HAP-1 (cell line): ENCODE measurements around the gene A1BG.
"Not testable (repeated sequence)": the region's sequence is repeated elsewhere in the genome, so short reads cannot be mapped to it uniquely, and the experiment has no call there.

Source experiments
- DNase-seq, 2 experiments: peaks; one replicate each; pipeline ENCODE4 v3.0.0-alpha.2; 2016 to 2020; ENCODE audit warnings: low spot score in 2 of 2
- H3K27me3 ChIP-seq: fragments of 250-450 bp; sonication (Bioruptor Pico); 2 replicates; pipeline ENCODE4 v1.5.1; 2020; ENCODE audit warnings: low read depth, mild to moderate bottlenecking, moderate library complexity
- H3K36me3 ChIP-seq: fragments of 250-450 bp; sonication (Bioruptor Pico); replicated peaks from 2 replicates; pipeline ENCODE4 v1.5.1; 2020; ENCODE audit warnings: mild to moderate bottlenecking
- H3K4me1 ChIP-seq: fragments of 250-450 bp; sonication (Bioruptor Pico); 2 replicates; pipeline ENCODE4 v1.5.1; 2020; ENCODE audit warnings: mild to moderate bottlenecking
- H3K4me3 ChIP-seq: fragments of 250-450 bp; sonication (Bioruptor Pico); 2 replicates; pipeline ENCODE4 v1.5.1; 2020; ENCODE audit warnings: mild to moderate bottlenecking, moderate library complexity
- H3K9me3 ChIP-seq: fragments of 250-450 bp; sonication (Bioruptor Pico); 2 replicates; pipeline ENCODE4 v1.5.1; 2020; ENCODE audit warnings: mild to moderate bottlenecking, moderate library complexity
- in situ Hi-C: fragments of 300-500 bp; cut with MboI; formaldehyde crosslinking; loops from 3 replicates; pipeline ENCODE4 v1.14.3; 2020; ENCODE audit warnings: low sequenced_read_pairs, inconsistent platforms, mixed read lengths

Gene A1BG

DNA sequence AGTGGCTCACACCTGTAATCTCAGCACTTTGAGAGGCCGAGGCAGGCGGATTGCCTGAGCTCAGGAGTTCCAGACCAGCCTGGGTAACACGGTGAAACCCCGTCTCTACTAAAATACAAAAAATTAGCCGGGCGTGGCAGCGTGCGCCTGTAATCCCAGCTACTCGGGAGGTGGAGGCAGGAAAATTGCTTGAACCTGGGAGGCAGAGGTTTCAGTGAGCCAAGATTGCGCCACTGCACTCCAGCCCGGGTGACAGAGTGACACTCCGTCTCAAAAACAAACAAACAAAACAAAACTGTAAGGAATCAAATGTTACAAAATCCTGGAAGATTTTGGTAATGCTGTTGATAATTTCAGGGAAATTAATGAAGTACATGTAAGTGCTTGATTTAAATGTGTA lies 5.2 kb downstream of the A1BG start:
- H3K27me3 ChIP-seq, H3K9me3 ChIP-seq, H3K36me3 ChIP-seq, in situ Hi-C loops, H3K4me1 ChIP-seq, DNase-seq: not testable (repeated sequence)
- H3K4me3 ChIP-seq: peak overlapping the region; percentile 78

DNA sequence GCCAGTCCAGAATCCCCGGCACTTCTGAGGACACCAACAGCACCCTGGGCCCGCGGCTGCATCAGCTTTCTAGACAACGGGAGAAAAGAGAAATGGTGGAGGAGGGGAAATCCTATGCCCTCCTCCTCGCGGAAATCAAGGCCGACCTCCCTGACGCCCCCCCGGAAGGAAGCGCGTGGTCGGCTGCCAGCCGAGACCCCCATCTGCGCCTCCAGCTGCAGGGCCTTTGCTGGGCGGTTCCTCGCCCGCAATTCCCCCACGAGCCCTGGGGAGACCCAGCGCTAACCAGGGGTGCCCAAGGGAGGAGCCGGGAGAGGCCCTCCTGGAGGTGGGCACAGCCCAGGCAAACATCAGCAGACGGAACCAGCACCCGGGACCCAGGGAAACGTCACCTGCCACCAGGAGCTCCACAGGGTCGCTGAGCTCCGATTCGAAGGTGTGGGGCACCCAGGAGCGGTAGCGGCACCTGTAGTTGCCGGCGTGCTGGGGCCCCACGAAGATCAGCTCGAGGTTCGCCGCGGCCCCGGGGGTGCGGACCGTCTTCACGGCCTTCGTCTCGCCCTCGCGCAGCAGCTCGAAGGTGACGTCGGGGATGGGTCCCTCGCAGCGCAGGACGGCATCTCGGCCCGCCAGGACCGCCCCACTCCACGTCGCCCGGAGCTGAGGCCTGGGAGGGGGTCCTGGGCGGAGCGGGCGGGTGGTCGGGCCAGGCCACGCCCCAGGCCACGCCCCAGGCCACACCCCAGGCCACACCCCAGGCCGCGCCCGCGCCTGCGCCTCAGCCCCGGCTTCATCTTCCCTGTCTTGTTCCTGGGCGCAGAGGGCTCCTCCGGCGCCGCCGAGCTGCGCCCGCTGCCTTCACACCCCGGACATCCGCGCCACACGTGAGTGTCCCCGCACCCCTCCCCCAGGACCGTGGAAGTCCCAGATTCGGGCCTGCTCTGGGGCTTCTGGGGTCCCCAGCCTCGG lies 6.0 kb downstream of the A1BG start:
- in situ Hi-C loops: no loop called here
- H3K4me3 ChIP-seq: peak overlapping the region; percentile 78
- H3K9me3 ChIP-seq: no peaks in the 10 kb centered on the region
- H3K27me3 ChIP-seq: no peaks in the 10 kb centered on the region
- H3K36me3 ChIP-seq: no peaks in the 10 kb centered on the region
- peaks cover 4% of the 10 kb centered on the region; the same call in 1 of the 2 replicates for H3K4me1 ChIP-seq
- DNase-seq: peak; percentile 55 to 84

DNA sequence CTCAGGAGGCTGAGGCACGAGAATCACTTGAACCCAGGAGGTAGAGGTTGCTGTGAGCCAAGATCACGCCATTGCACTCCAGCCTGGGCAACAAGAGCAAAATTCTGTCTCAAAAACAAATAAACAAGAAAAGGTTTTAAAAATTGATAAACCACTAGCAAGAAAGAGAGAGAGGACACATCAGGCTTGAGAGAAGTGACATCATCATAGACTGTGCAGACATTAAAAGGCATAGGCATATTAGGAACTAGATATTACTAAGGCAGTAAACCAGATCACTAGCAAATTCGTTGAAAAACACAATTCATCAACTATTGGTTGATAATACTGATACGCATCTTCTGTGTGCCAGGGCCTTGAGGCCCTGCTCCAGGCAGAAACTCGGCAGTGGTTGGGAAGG lies 7.7 kb downstream of the A1BG start:
- in situ Hi-C loops: no loop called here
- no peak for DNase-seq
- Histone ChIP-seq H3K4me1 (peaks cover 4% of the 10 kb centered on the region; the same call in 1 of the 2 replicates), H3K4me3 (no peak overlapping the region), H3K36me3 (no peaks in the 10 kb centered on the region; the same call in 1 of the 2 replicates), H3K27me3 (no peaks in the 10 kb centered on the region), H3K9me3 (no peaks in the 10 kb centered on the region)

DNA sequence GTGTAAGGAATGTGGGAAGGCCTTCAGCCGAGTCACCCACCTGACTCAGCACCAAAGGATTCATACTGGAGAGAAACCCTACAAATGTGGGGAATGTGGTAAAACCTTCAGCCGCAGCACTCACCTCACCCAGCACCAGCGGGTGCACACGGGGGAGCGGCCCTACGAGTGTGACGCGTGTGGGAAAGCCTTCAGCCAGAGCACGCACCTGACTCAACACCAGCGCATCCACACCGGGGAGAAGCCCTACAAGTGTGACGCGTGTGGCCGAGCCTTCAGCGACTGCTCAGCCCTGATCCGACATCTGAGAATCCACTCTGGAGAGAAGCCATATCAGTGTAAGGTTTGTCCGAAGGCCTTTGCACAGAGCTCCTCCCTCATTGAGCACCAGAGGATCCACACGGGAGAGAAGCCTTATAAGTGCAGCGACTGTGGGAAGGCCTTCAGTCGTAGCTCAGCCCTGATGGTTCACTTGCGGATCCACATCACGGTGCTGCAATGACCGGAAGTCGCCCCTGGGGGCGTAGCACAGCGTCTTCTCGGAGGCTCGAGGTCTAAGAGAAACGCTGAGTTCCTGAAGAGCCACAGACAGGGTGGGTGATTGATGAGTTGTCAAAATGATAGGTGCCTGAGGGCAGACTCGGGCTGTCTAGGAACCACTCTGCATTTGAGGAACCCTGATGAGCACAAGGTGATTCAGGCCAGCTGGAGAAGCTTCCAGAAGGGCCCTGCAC lies 14.3 kb downstream of the A1BG start:
- peaks cover 12% of the 10 kb centered on the region for H3K36me3 ChIP-seq
- H3K27me3 ChIP-seq: no peaks in the 10 kb centered on the region
- no peak for DNase-seq
- no peaks in the 10 kb centered on the region for H3K4me1 ChIP-seq
- no peaks in the 10 kb centered on the region for H3K9me3 ChIP-seq
- in situ Hi-C loops: no loop called here
- no peak overlapping the region for H3K4me3 ChIP-seq

DNA sequence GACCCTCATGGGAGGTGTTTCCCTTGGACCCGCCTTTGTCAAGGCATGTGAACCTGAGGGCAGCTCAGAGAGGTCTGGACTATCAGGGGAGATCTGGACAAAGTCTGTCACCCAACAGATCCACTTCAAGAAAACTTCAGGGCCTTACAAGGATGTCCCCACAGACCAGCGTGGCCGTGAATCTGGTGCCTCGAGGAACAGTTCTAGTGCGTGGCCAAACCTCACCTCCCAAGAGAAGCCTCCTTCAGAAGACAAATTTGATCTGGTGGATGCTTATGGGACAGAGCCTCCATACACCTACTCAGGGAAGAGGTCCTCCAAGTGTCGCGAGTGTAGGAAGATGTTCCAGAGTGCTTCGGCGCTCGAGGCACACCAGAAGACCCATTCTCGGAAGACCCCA lies 15.0 kb downstream of the A1BG start:
- no peak for DNase-seq
- in situ Hi-C loops: no loop called here
- peaks cover 12% of the 10 kb centered on the region for H3K36me3 ChIP-seq
- no peaks in the 10 kb centered on the region for H3K27me3 ChIP-seq
- H3K4me3 ChIP-seq: no peak overlapping the region
- H3K4me1 ChIP-seq: no peaks in the 10 kb centered on the region
- no peaks in the 10 kb centered on the region for H3K9me3 ChIP-seq

DNA sequence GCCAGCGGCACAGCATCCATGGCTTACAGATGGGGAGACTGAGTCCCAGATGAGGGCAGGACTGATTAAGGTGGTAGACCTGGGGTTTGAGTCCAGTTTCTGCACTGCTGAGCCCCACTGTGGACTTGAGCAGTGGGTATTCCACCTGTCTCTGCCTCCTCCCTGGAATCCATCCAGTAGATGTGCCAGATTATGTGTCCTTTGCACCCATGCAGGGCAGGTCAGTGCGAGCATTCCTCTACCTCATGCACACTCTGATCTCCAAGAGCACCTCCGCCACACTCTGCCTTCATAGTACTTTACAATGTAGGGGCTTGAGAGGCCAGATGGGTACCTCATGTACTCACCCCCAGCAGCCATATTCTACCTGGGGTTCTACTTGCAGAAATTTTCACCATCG lies 16.5 kb downstream of the A1BG start:
- Histone ChIP-seq H3K4me1 (no peaks in the 10 kb centered on the region), H3K9me3 (no peaks in the 10 kb centered on the region), H3K36me3 (peaks cover 12% of the 10 kb centered on the region), H3K27me3 (no peaks in the 10 kb centered on the region), H3K4me3 (no peak overlapping the region)
- no peak for DNase-seq
- in situ Hi-C loops: no loop called here

DNA sequence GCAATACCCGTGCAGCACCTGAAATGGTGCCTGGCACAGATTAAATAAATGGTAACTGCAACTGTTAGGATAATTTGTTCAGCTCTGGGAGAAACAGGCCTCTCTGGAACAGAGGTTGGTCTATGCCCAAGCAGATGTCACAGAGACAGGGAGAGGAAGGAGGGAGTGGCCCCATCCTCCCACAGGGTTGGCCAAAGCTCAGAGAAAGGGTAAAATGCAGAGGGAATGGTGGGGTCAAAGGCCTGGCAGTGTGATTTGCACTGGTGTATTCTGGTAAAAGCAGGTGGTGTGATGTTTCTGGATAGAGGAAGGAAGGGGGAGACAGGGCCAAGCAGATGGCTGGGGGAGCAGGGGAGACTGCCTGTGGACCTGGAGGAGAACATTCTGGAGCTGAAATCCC lies 17.1 kb downstream of the A1BG start:
- no peak for DNase-seq
- Histone ChIP-seq H3K4me1 (no peaks in the 10 kb centered on the region), H3K27me3 (no peaks in the 10 kb centered on the region), H3K9me3 (no peaks in the 10 kb centered on the region), H3K4me3 (no peak overlapping the region), H3K36me3 (peaks cover 12% of the 10 kb centered on the region)
- in situ Hi-C loops: no loop called here

DNA sequence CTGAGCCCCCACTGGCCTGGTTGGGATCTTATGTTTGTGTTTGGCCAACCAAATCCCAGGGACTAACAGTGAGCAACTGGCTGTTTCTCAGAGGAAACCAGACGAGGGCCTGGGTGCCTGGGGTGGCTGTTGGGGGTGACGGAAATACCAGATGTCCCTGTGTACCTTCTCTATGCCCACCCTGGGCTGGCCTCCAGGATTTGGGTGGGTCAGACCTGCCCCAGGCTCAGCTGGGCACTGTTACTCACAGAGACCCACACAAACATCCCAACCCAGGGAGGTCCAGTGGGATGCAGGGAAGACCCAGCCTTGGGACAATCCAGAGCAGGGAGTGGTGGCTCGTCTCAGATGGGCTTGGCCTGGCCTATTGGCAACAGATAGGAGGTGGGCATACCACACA lies 17.7 kb downstream of the A1BG start:
- Histone ChIP-seq H3K4me1 (no peaks in the 10 kb centered on the region), H3K36me3 (peaks cover 12% of the 10 kb centered on the region), H3K4me3 (no peak overlapping the region), H3K9me3 (no peaks in the 10 kb centered on the region), H3K27me3 (no peaks in the 10 kb centered on the region)
- in situ Hi-C loops: no loop called here
- DNase-seq: no peak

DNA sequence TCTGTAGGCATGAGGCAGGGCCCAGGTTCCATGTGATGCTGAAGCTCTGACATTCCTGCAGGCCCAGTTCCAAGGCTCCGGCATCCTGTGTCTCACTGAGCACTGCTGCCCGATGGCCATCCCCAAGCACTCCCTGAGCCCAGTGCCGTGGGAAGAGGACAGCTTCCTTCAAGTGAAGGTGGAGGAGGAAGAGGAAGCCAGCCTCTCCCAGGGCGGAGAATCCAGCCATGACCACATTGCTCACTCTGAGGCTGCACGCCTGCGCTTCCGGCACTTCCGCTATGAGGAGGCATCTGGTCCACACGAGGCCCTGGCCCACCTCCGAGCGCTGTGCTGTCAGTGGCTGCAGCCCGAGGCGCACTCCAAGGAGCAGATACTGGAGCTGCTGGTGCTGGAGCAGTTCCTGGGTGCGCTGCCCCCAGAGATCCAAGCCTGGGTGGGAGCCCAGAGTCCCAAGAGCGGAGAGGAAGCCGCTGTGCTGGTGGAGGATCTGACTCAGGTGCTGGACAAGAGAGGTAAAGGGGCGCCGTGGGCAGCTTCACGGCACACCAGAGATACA lies 18.5 kb downstream of the A1BG start:
- in situ Hi-C loops: no loop called here
- Histone ChIP-seq H3K4me1 (no peaks in the 10 kb centered on the region), H3K4me3 (no peak overlapping the region), H3K27me3 (no peaks in the 10 kb centered on the region), H3K9me3 (no peaks in the 10 kb centered on the region), H3K36me3 (peaks cover 12% of the 10 kb centered on the region)
- DNase-seq: no peak

DNA sequence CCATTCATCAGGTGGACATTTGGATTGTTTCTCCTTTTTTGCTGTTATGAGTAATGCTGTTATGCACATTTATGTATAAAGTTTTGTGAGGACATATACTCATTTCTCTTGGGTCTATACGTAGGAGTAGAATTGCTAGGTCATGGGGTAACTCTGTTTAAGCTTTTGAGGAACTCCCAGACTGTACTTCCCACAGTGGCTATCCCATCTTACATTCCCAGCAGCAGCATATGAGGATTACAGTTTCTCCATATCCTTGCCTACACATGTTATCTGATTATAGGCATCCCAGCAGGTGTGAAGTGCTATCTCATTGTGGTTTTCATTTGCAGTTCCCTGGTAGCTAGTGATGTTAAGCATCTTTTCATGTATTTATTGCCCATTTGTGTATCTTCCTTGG lies 20.6 kb downstream of the A1BG start:
- Histone ChIP-seq H3K27me3 (no peaks in the 10 kb centered on the region), H3K4me3 (no peak overlapping the region), H3K4me1 (peaks cover 6% of the 10 kb centered on the region; the same call in 1 of the 2 replicates), H3K9me3 (no peaks in the 10 kb centered on the region), H3K36me3 (no peaks in the 10 kb centered on the region)
- no peak for DNase-seq
- in situ Hi-C loops: no loop called here

DNA sequence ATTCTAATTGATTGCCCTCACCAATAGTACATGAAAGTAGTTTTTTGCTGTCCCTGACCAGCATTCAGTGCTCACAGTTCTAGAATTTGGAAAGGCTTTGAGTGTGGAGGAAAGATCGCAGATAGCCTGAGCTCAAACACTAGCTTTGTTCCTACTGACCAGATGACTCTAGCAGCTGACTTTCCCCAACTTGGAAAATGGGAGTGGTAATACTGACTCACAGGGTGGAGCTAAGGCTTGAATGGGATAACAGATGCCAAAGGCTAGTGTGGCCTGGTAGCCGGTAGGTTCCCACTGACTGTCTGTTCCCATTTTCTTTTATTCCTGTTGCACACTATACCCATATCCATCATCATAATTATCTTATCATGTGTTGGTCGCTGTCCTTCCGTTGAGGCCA lies 22.8 kb downstream of the A1BG start:
- H3K4me1 ChIP-seq: peaks cover 12% of the 10 kb centered on the region
- no peak for DNase-seq
- in situ Hi-C loops: no loop called here
- H3K9me3 ChIP-seq: no peaks in the 10 kb centered on the region
- no peaks in the 10 kb centered on the region for H3K27me3 ChIP-seq
- no peaks in the 10 kb centered on the region; the same call in none of the 2 replicates for H3K36me3 ChIP-seq
- no peak overlapping the region for H3K4me3 ChIP-seq

DNA sequence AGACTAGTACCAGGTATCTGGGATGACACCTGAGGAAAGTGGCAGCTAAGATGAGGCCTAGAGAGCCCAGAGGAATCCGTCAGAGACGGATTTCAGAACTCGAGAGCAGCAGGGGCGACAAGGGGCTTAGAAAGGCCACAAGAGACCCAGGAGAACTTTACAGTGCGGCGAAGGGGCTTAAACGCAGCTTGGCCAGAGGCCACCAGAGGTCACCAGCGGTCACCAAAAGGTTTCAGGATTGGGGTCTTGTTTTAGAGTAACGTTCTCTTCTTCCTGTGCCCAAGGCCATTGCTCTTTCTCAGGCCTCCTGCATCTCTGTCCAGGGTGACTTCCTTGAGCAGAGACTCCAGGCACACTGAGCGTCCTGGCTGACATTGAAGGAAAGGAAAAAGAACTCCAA lies 24.3 kb downstream of the A1BG start:
- DNase-seq: peak; percentile 20 to 54
- Histone ChIP-seq H3K27me3 (no peaks in the 10 kb centered on the region), H3K4me1 (peaks cover 13% of the 10 kb centered on the region), H3K4me3 (no peak overlapping the region), H3K36me3 (no peaks in the 10 kb centered on the region; the same call in none of the 2 replicates), H3K9me3 (no peaks in the 10 kb centered on the region)
- in situ Hi-C loops: no loop called here

DNA sequence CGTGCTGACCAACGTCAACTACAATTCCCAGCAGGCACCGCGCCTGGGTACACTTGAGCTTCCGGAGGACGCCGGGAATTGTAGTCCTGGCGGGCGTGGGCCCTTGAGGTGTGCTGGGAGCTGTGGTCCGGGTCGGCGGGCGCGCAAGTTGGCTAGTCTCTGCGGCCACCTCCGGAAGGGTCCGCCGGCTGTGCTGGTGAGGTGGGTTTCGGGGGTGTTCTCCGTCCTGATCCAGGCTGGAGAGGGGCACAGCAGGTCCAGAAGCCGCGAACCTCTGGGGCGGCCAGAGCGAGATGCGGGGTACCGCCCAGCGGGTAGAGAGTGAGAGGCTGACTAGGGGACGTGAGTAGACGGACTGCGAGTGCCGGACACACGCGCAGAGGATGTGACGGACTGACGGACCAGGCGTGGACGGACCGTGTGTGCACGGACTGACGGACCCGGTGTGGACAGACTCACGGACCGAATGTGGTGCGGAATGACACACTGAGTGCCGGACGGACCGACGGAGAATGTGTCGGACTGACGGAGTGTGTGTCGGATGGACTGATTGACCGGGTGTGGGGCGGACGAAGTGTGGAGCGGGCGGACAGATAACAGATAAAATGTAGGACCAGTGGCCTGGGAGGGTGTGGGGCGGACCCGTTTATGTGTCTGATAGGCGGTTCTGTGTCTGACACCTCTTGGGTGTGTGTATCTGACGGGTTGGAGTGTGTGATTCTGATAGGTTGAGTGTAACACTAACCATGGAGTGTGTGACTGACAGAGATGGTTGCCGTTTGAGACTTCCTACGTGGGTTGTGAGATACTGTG lies 26.2 kb downstream of the A1BG start, which contains the start of gene ZSCAN22:
Gene ZSCAN22 (plus strand): TSS at position 81 of the 813 bp plus-strand sequence. CDS start 7,809 bp downstream, outside the sequence.
- Histone ChIP-seq H3K4me3 (peak within 1 kb of the TSS; percentile 99), H3K27me3 (no peaks in the 10 kb centered on the region), H3K36me3 (no peaks in the 10 kb centered on the region; the same call in none of the 2 replicates), H3K9me3 (no peaks in the 10 kb centered on the region), H3K4me1 (peaks cover 13% of the 10 kb centered on the region)
- in situ Hi-C loops: no loop called here
- DNase-seq: peak; percentile 95 to 98
